SJSA1 (cell line): ENCODE results near the gene CALML3. TPM values are rescaled to one million over a fixed set of nuclear protein-coding genes. Genes with fewer than 3 reads are reported as not detected.

ENCODE experiments used
- DNase-seq, 2 experiments: peaks; one replicate each; pipeline ENCODE4 v3.0.0-alpha.2; 2015 to 2020; ENCODE audit warnings: low spot score in 2 of 2, low read depth in 1 of 2
- H3K27ac ChIP-seq: fragments of 250-450 bp; sonication (Bioruptor Pico); 2 replicates; pipeline ENCODE4 v1.5.1; 2020; ENCODE audit warnings: mild to moderate bottlenecking, moderate library complexity
- H3K27me3 ChIP-seq: fragments of 250-450 bp; sonication (Bioruptor Pico); replicated peaks from 2 replicates; pipeline ENCODE4 v1.5.1; 2020; ENCODE audit warnings: mild to moderate bottlenecking, moderate library complexity
- H3K36me3 ChIP-seq: fragments of 250-450 bp; sonication (Bioruptor Pico); 2 replicates; pipeline ENCODE4 v1.5.1; 2020; ENCODE audit warnings: mild to moderate bottlenecking
- H3K4me1 ChIP-seq: fragments of 250-450 bp; sonication (Bioruptor Pico); replicated peaks from 2 replicates; pipeline ENCODE4 v1.6.1; 2021; ENCODE audit warnings: mild to moderate bottlenecking
- H3K4me3 ChIP-seq: fragments of 250-450 bp; sonication (Bioruptor Pico); 2 replicates; pipeline ENCODE4 v1.5.1; 2020; ENCODE audit warnings: mild to moderate bottlenecking
- H3K9me3 ChIP-seq: fragments of 250-450 bp; sonication (Bioruptor Pico); replicated peaks from 2 replicates; pipeline ENCODE4 v1.5.1; 2020; ENCODE audit warnings: mild to moderate bottlenecking
- total RNA-seq: library from RNA; depleted of rRNA; stranded (reverse); fragments of >200 nt; shearing (Covaris generic); gene quantifications from 2 replicates; pipeline ENCODE4 v1.2.3, GENCODE V29; 2014

The CALML3 gene
- total RNA-seq, 1 experiment from 2014 or later: not detected

DNA sequence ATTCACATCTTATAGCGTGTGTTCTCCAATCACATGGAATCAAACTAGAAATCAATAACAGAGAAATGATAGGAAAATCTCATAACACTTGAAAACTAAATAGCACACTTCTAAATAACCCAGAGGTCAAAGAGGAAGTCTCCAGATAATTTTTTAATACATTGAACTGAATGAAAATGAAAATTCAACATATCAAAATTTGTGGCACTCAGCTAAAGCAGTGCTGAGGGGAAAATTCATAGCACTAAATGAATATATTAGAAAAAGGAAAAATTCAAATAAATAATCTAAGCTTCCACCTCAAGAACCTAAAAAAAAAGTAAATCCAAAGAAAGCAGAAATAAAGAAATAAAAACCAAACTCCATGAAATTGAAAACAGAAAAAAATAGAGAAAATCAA lies 17.3 kb downstream of the CALML3 start:
- Histone ChIP-seq H3K9me3 (0 out of 2 replicates have a peak, but pooled peaks cover 2% of the 10 kb centered on the region), H3K4me1 (peaks cover 45% of the 10 kb centered on the region), H3K36me3 (no peaks in the 10 kb centered on the region), H3K27me3 (no peaks in the 10 kb centered on the region), H3K27ac (no peak overlapping the region), H3K4me3 (no peak overlapping the region)
- no peak for DNase-seq

DNA sequence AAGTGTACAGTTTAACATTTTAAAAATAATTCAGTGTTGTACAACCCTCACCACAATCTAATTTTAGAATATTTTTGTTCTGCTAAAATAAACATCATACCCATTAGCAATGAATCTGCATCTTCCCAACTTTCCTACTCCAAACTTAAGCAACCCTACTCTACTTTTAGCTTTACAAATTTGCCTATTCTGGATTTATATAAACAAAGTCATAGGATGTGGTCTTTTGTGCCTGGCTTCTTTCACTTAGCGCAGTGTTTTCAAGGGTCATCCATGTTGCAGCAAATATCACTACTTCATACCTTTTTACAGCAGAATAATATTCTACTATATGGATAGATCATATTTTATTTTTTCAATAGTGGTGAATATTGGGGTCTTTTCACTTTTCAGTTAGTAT lies 18.9 kb downstream of the CALML3 start:
- H3K27me3 ChIP-seq: no peaks in the 10 kb centered on the region
- no peaks in the 10 kb centered on the region for H3K36me3 ChIP-seq
- no peak for DNase-seq
- 0 out of 2 replicates have a peak, but pooled peaks cover 2% of the 10 kb centered on the region for H3K9me3 ChIP-seq
- H3K4me1 ChIP-seq: peaks cover 50% of the 10 kb centered on the region
- no peak overlapping the region for H3K27ac ChIP-seq
- no peak overlapping the region for H3K4me3 ChIP-seq

DNA sequence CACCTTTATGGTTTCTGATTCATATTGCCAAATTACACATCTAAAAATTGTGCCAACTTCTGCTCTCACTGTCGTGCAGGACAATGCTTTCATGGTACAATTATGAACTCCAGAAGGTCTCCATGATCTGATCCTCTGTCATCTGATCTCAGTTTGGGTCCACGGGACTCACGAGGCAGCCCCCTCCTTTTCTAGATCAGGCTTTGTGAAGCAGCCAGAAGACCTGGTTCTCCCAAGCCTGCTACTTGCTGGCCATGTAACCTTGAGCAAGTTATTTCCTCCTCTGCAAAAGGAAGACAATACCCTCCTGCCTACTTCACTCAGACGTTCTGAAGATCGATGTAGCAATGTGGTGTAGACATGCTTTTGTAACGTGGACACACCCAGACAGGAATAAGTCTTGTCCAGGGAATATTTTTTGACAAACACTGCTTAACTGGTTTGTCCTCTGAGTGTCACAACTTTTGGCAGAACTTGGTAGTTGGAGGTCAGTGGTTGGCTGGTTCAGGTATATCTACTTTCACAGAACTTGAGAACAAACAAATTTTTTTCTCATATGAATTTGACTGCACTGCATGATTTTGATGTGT lies 19.6 kb downstream of the CALML3 start:
- no peak for DNase-seq
- H3K27ac ChIP-seq: no peak overlapping the region
- H3K9me3 ChIP-seq: 0 out of 2 replicates have a peak, but pooled peaks cover 2% of the 10 kb centered on the region
- H3K4me1 ChIP-seq: peaks cover 50% of the 10 kb centered on the region
- no peak overlapping the region for H3K4me3 ChIP-seq
- H3K36me3 ChIP-seq: no peaks in the 10 kb centered on the region
- H3K27me3 ChIP-seq: no peaks in the 10 kb centered on the region

DNA sequence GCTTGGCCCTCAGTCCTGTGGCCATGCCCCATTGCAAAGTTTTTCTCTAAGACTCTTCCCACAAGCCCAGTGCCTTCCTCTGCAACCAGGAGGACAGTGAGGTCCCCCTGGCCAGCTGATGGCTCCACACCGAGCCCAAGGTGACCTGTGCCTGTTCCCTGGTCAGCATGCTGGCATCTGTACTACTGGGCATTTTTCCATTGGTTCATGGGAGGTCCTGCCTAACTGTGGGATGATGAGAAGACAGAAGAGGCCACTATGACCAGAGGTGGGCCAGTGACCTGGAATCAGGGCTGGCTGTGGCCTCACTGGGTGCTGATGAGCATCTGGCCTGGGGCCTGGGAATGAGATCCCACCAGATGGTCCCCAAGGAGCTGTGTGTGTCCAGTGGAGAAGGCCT lies 20.2 kb downstream of the CALML3 start:
- H3K4me3 ChIP-seq: no peak overlapping the region
- H3K9me3 ChIP-seq: 0 out of 2 replicates have a peak, but pooled peaks cover 2% of the 10 kb centered on the region
- no peak for DNase-seq
- no peaks in the 10 kb centered on the region for H3K27me3 ChIP-seq
- H3K27ac ChIP-seq: no peak overlapping the region
- H3K36me3 ChIP-seq: no peaks in the 10 kb centered on the region
- peaks cover 52% of the 10 kb centered on the region for H3K4me1 ChIP-seq

DNA sequence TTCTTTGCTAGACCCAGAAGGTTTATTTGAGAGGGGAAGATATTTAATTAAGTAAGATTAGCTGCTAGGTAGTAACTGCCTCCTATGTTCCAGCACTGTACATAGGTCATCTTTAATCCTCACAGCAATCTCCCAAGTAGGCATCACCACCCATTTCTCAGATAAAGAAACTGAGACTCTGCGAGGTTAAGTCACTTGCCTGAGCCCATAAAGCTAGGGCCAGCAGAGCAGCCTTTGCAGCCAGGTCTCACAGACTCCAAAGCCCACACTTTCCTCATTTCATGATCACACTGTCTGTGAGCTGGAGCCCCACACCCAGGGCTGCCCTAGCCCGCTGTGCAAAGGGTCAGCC lies 20.6 kb downstream of the CALML3 start:
- no peaks in the 10 kb centered on the region for H3K36me3 ChIP-seq
- H3K27ac ChIP-seq: no peak overlapping the region

DNA sequence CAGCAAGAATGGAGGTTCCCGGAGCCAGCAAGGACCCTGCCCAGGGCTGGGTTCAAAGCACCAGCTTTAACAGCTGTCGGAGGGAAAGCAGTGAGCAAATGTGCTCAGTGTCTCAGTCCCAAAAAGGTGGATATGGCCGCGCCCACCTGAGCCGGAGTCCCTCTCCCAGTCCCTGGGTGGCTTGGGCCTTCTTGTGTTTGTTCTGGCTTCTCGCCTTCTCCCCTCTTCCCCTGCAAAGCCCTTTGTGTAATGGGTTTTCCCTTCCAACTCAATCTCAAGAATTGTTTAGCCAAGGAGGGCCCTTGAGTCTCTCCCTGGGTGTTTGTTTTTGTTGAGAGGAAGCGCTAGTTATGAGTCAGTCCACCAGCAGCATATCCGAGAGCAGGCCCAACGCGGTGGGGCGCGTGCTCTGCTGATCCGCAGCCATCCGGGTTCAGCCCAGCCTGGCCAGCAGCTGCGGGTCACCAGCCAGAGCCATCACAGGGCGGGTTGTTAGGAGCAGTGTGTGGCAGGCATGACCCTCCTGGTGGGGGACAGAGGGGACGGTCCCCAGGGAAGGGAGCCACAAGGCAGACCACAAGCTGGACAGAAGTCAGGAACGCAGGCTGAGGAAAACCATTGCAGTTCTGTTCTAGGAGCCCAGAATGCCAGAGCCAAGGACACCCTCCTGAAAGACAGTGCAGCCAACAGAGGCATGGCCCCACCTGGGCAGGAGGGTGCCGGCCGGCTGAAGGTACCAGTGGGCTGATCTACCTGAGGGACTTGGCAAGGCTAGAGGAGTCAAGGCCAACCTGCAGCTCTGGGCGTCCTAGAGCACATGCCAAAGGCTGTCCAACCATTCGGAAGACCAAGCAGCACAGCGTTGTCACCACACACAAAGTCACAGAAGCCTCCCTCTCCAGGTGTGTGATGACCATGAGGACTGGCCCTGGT lies 21.3 kb downstream of the CALML3 start:
- Histone ChIP-seq H3K27ac (peak overlapping the region; percentile 22), H3K27me3 (no peaks in the 10 kb centered on the region), H3K4me1 (peaks cover 56% of the 10 kb centered on the region), H3K4me3 (no peak overlapping the region), H3K9me3 (0 out of 2 replicates have a peak, but pooled peaks cover 2% of the 10 kb centered on the region), H3K36me3 (no peaks in the 10 kb centered on the region)
- DNase-seq: peak; percentile 92 to 96

More for the DNA sequence above, 20.6 kb downstream of the CALML3 start:
- H3K4me3 ChIP-seq: no peak overlapping the region
- H3K4me1 ChIP-seq: peaks cover 52% of the 10 kb centered on the region
- no peaks in the 10 kb centered on the region for H3K27me3 ChIP-seq
- DNase-seq: no peak
- 0 out of 2 replicates have a peak, but pooled peaks cover 2% of the 10 kb centered on the region for H3K9me3 ChIP-seq

DNA sequence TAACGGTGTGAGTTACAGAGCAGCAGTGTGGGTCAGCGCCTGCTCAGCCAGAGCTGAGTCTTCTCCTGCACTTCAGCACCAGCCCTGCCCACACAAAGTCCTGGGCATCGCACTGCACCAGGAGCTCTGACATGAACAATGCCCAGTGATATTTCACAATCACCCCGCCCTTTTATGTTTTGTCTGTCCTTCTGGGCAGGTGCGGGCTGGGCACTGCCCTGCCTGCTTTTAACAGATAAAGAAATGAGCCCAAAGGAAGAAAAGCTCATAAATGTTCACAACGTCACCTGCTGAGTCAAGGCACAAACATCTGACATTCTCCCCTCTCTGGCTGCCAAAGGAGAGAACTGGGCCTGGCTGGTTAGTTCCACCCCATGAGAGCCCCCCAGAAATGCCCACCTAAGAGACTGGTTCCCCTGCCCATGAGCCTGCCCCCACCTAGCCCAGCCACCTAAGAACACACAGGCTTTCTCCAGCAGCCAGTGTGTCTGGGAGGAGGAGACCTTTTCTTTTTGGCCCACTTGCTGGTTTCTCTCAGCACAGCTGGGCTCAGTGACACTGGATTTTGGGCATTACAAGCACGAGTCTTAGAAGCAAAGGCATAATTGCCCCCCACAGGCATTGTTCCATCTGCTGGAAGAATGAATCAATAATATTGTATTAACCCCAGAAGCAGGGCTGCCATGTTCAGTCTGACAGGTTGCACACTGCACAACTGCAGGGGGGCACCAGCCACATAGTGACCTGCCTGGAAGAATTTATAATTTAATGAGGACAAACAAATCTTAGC lies 22.3 kb downstream of the CALML3 start:
- peaks cover 66% of the 10 kb centered on the region for H3K4me1 ChIP-seq
- no peaks in the 10 kb centered on the region for H3K27me3 ChIP-seq
- H3K27ac ChIP-seq: peak overlapping the region; percentile 74
- no peaks in the 10 kb centered on the region for H3K9me3 ChIP-seq
- no peak overlapping the region for H3K4me3 ChIP-seq
- peak in 1 of 2 experiments; percentile 62 for DNase-seq
- no peaks in the 10 kb centered on the region for H3K36me3 ChIP-seq

DNA sequence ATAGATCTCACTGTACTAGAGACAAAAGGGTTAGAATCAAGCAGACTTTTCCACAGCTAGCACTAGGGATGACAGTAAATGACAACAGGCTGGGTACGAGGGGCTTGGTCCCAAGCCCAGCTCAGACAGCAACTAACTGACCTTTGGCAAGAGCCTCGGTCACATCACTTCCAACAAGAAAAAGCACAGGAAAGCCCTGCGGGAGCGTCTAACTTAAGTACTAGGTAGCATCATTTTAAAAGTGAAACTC lies 22.8 kb downstream of the CALML3 start:
- no peak for DNase-seq
- Histone ChIP-seq H3K9me3 (no peaks in the 10 kb centered on the region), H3K4me1 (peaks cover 72% of the 10 kb centered on the region), H3K36me3 (no peaks in the 10 kb centered on the region), H3K27me3 (no peaks in the 10 kb centered on the region), H3K27ac (peak overlapping the region; percentile 74), H3K4me3 (0 out of 2 replicates have a peak overlapping the region, but pooled peaks have one; percentile 2)

DNA sequence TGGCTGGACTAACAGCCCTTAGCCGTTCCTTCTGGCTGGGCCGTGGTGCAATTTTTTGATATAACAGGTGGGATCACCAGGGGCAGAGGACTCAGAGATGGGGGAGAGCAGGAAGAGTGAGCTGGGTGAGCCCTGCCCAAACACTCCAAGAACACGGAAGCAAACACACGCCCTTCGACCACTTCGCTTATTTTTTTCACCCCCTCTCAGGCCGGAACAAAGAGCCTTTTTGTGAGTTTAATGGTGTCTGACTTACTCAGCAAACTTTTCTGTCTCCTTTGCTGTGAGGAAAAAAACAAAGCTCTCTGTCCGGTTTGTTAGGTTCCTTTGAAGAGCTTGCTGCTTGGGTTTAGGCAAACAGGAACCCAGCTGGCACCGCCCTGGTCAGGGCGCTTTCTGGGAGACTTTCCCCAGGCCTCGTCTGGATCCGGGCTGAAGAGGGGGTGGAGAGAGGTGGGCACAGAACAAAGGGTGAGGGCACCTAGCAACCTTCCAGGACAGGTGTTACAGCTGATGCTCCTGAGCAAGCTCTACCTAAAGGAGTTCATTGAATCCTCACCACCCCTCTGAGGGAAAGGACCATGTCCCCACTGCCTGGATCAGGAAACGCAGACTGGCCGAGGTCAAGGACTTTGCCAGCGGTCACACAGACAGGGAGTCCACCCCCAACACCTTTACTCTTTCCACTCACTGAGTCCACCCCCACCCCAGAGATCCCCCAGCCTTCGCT lies 23.3 kb downstream of the CALML3 start:
- Histone ChIP-seq H3K36me3 (no peaks in the 10 kb centered on the region), H3K27me3 (no peaks in the 10 kb centered on the region), H3K4me3 (0 out of 2 replicates have a peak overlapping the region, but pooled peaks have one; percentile 2), H3K9me3 (no peaks in the 10 kb centered on the region), H3K27ac (peak overlapping the region; percentile 74), H3K4me1 (peaks cover 73% of the 10 kb centered on the region)
- peak in 1 of 2 experiments; percentile 61 for DNase-seq

DNA sequence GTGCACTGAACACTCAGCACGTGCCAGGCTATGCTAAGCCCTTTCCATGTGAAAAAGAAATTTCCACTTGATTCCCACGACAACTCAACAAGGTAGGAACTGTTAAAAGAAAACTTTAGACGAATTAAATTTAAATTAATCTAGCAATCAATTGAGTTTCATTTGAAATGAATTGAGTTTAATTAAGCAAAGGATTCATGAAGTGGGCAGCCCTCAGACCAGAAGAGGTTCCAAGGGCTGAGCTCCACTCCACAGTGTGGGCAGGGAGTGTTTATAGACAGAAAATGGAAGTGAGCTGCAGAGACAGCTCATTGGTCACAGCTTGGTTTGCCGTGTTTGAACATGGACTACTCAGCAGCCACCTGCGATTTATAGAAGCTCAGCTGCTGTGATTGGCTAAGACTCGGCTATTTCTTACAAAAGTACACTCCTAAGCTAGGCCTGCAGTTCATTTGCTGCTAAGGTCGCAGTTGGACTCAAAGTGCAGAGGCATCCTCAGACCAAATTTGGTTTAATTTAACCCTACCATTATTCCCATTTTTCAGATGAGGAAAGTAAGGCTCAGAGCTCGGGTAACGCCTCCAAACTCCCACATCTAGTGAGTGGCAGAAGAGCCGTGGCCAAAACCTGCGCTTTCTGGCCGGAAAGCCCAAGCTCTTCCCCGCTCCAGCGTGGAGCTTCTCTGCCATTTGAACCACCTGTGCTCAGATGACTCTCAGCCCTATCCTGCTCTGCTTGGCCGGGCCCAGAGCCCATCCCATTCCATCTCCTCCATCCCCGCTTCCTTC lies 24.9 kb downstream of the CALML3 start:
- H3K4me3 ChIP-seq: no peak overlapping the region
- peak overlapping the region; percentile 74 for H3K27ac ChIP-seq
- H3K9me3 ChIP-seq: no peaks in the 10 kb centered on the region
- H3K27me3 ChIP-seq: no peaks in the 10 kb centered on the region
- peaks cover 79% of the 10 kb centered on the region for H3K4me1 ChIP-seq
- no peak for DNase-seq
- no peaks in the 10 kb centered on the region for H3K36me3 ChIP-seq

DNA sequence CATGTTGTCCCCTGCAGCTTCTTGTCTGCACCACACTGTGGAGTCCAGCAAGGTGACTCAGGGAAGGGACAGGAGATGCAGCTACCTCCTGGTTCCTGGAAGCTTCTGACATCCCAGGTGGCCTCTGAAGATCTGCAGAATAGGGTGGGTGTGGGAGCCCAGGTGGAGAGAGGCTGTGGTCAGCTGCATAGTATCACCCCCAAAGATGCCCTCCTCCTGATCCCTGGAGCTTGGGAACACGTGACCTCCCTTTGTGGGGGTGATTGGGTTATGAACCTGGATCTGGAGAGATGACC lies 25.4 kb downstream of the CALML3 start:
- Histone ChIP-seq H3K9me3 (no peaks in the 10 kb centered on the region), H3K27me3 (no peaks in the 10 kb centered on the region), H3K4me3 (no peak overlapping the region), H3K36me3 (no peaks in the 10 kb centered on the region), H3K4me1 (peaks cover 74% of the 10 kb centered on the region), H3K27ac (no peak overlapping the region)
- no peak for DNase-seq

DNA sequence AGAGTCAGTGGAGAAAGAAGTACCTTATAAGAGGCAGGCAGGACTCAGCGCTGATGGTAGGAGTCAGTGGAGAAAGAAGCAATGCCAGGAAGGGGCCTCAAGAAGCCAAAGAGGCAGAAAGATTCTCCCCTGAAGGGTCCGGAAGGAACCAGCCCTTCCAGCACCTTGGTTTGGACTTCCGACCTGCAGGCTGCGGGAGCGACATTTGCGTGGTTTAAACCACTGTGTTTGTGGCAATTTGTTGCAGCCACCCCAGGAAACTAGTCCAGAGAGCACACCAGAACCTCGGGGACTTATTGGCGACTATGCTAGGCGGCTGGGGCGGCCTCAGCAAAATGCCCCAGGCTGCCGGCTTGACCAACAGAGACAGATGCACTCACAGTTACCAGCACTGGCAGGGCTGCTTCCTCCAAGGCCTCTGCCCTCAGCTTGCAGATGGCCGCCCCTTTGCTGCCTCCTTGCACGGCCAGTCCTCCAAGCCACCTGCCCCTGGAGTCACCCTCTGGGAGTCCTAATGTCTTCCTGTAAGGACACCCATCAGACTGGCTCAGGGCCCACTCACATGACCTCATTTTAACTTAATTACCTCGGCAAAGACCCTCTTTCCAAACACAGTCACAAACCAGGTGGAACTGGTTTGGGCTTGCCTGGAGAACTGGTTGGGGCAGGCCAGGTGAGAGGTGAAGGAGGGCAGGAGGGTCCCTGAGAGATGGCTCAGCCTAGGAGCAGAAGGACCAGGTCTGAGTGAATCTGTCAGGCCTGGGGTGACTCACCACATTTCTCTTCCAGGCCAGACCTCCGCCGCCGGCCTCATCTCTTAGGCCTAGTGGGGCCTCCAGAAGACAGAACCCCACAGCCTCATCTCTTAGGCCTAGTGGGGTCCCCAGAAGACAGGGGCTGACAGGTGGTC lies 26.1 kb downstream of the CALML3 start:
- peaks cover 67% of the 10 kb centered on the region for H3K4me1 ChIP-seq

More for the DNA sequence above, 26.1 kb downstream of the CALML3 start:
- Histone ChIP-seq H3K4me3 (no peak overlapping the region), H3K9me3 (no peaks in the 10 kb centered on the region), H3K27ac (no peak overlapping the region), H3K36me3 (no peaks in the 10 kb centered on the region), H3K27me3 (no peaks in the 10 kb centered on the region)
- peak in 1 of 2 experiments; percentile 16 for DNase-seq
